GM19023 (cell line): ENCODE data around the gene PPP2R2D.

Source experiments
- ATAC-seq: cut with Tn5 transposase; IDR thresholded peaks from one replicate; pipeline ENCODE4 v1.9.1; 2021; ENCODE audit warnings: mild to moderate bottlenecking, moderate library complexity; ENCODE audit not compliant: unreplicated experiment

Gene PPP2R2D

DNA sequence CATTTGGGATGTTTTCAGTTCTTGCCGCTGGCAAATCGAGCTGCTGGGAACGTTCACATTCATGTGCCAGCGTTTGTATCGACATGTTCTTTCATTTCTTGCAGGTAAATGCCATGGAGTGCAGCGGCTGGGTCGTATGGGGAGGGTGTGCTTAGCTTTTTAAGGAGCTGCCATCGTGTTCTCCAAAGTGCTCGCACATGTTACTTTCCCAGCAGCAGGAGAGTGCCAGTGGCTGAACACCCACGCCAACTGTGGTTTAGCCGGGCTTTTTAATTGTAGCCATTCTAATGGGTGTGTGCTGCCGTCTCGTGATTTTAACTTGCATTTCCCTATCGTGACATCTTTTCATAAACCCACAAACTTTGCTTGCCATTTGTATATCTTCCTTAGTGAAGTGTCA is 92.5 kb downstream of the PPP2R2D start:
- no peak for ATAC-seq

DNA sequence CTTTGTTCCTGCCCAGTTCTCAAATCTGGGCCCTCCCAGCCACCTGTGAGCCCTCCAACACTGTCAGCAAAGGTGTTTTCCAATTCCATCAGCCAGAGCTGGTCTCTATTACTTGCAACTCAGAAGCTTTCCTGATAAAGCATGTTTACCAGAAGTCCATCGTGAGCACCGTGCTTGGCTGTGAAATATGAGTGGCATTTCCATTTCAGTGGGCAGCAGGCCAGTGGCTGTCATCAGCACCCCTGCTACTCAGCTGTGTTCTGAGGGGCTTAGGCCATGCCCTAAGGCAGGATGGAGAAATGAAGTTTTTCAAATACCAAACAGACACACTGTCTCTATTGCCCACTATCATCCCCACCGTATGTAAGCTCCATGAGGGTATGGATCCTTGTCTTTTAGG is 93.6 kb downstream of the PPP2R2D start:
- no peak for ATAC-seq

DNA sequence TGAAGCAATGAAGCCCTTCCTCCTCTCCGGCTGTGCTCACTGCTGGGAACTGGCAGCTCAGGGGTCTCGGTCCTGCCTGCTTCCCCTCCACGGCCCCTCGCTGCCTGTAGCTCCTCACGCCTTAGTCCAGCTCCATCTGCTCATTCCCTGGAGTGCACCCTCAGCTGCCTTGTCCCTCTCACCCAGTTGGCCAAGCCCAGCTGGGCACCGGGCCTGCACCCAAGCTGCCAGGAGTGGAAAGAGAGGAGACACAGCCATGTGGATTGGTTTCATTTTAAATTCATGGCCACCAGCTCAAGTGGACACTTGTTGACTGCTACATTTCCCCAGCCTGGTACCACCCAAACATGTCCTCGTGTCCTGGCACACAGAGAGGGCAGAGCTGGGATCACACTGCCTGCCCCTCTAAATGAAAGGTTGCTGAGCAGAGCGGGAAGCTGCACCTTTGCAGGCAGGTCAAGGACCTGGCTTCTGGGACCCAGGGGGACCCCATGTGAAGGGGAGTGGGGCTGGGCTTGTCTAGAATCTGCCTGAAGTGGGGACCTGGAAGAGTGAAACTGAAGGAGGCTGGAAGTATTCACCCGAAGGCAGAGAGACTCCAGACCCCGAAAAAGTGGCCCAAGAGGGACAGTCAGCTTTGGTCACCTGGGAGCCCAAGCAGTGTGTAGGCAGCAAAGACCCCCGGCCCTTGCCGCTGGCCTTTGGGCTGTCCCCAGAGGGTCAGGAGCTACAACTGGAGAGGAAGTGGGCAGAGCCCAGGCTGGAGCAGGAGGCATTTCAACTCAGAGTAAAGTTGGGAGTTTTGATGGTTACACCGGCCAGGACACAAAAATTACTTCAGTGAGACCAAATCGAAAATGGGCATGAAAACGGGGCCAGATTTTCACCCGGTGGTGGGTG is 95.9 kb downstream of the PPP2R2D start:
- ATAC-seq, result no peak

DNA sequence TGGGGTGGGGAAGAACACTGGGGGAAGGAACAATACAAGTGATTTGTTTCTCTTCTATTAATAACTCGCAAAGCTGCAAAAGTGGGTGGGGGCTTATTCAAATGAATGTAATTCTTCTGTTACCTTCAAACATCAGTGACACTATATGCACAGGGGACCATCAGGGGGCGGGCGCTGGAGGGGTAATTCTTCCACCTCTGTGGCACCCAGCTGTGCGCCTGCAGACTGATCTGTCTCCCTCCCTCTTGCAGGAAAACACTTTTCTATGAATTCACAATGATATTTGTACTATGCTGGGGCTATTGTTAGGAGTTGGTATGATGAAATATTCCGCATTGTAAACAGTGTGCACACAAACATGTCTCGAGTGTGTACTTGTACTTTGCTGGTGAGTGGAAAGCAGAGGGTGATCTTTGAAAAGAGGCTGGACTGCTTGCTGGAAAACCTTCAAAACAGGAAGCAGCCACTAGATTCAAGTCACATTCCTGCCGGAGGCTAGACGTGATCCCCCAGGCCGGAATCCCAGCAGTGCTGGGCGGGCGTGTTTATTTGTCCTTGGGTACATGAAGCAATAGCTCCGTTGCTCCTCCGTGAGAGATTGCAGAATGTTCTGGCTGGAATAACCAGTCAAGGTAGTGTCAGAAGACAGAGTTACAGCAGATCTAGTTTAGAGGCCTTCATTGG is 96.7 kb downstream of the PPP2R2D start:
- no peak for ATAC-seq

DNA sequence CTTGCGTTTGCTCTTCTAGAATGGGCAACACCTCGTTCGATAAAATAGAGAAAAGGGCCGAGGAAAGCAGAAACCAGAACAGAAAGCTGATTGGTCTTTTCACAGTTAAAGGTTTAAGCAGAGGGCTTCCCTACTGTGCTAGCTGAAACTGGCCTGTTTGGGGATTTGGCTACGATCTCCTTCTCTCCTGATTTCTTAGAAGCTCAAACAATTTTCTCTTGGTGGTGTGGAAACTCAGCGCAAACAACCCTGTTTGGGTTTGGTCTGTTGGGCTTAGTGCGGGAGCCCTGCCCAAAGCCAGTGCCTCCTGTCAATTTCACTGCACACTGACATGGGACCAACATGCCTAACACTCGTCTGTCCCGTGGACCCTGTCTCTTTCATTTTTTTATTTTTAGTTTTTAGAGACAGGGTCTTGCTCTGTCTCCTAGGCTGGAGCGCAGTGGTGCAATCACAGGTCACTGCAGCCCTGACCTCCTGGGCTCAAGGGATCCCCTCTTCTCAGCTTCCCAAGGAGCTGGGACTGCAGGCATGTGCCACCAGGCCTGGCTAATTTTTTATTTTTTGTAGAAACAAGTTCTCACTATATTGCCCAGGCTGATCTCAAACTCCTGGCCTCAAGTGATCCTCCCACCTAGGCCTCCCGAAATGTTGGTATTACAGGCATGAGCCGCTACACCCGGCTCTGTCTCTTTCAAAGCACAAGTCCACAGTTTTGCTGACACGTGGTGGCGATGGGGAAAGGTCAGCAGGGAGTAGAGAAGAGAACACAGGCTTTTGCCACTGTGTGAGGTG is 97.4 kb downstream of the PPP2R2D start:
- ATAC-seq, result no peak

DNA sequence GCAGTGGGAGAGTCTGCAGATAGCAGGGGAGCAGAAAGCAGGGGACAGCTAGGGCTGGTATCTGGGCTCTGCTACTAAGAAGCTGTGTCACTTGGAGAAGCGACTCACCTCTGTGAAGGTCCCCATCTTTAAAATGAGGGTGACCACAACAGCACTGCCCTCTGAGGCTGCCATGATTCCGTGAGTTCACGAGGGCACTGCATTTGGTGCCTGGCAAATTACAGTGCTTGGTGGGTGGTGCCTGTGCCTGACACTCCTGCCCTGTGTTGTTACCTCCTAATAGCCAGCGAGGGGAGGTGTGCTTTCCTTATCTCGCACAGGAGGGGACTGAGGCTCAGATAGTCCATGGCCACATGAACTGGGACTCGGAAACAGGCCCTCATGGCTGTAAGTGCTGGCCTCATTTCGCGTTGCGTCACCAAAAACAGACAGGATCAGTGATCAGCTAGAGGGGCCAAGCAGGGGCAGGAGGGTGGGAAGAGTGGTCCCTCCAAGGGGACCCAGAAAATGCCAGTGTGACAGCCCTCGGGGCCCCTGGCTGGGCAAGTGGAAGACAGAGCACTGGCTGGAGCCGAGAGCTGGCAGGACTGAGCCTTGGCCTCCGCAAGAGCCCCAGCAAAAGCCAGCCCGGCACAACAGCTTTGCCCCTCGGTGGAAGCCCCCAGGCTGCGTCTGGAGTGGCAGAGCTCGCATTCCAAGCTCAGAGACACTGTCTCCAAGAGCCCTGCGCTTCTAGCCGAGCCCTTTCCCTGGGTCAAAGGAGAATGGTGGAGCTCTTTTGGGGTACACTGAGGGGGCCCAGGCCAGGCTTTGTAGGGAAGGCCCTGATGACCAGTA is 98.3 kb downstream of the PPP2R2D start:
- no peak for ATAC-seq

DNA sequence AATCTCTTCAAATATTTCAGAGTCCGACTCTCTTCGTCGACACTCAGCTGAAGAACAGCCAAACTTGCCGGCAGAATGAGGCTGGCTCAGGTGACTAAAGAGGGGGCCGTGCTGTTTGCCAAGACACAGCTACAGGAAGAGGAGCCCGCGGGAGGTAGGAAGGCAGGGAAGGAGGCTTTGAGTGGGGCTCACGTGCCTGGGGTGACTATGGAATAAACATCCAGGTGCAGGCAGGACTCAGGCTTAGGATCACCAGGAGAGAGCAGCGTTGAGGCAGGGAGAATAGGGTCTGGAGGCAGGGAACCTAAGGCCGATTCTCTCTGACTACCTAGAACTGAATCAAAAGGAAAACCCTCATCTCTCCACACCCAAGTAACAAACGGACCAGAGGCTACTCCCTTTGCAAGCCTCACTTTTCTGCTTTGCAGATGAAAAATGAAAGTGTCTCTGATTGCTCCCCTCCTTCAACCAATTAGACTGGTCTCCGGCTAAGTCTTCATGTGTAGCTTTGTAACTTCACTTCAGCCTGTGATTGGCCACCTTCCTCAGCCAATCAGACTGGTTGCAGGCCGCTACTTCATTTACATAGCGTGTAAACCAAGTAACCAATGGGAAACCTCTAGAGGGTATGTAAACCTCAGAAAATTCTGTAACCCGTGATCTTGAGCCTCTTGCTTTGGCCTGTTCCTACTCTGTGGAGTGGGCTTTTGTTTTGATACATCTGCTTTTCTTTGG is 100.6 kb downstream of the PPP2R2D start:
- no peak for ATAC-seq

DNA sequence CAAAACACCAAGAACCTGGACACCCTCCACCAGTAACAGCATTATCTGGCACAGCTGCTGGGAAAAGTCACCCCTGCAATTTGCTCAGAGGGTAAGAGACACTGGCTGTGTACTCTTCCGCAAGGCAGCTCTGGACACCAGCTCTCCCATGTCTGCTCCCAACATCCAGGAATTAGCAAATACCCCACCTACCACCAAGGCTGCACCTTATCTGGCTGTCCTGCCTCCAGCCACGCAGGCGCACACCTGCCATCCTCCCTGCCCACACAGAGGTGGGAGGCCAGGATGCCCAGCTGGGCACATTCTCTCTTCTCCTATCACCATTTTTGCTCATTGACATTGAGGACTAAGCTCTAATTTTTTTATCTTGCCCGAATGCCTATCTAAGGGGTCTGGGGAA is 101.2 kb downstream of the PPP2R2D start:
- no peak for ATAC-seq

DNA sequence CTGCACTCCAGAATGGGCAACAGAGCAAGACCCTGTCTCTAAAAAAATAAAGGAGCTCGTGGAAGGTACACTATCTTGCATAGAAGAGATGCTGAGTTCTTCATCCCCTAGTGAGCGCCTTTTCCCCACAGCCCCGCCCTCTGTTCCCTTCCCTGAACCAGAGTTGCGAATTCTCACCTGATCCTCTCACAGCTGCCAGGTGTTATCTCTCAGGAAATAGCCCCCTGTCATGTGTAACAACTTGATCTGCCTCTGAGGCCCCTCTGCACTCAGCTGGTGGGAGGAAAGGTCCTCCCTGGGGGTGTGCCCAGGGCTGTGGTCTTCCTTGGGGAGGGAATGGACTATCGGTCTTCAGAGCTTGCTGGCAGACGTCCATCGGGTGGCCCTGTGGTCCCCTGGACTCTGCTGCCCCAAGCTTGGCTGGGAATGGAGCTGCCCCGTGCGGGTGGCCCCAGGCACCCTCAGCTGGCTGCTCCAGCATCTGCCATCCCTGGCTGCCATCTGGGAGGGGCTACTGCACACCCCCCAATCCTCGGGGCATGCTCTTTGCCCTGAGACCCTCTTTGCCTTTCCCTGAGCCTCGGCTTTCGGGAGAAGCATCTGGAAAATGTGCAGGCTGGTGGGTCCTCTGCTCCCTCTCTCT is 102.6 kb downstream of the PPP2R2D start:
- no peak for ATAC-seq

DNA sequence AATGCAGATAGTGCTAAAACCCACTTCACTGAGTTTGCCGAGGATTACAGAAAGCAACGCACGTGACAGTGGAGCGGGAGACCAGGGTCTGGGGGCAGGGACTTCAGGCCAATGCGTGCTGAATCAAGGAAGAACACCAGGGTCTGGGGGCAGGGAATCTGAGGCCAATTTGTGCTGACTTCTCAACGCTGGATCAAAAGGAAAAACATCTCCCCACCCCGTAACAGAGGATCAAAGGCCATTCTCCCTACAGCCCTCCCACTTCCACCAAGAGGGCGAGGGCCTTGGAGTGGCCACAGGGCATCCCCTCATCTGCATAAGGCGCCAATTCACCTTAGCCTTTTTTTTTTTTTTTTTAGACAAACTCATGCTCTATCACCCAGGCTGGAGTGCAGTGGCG is 103.2 kb downstream of the PPP2R2D start:
- ATAC-seq, result no peak

DNA sequence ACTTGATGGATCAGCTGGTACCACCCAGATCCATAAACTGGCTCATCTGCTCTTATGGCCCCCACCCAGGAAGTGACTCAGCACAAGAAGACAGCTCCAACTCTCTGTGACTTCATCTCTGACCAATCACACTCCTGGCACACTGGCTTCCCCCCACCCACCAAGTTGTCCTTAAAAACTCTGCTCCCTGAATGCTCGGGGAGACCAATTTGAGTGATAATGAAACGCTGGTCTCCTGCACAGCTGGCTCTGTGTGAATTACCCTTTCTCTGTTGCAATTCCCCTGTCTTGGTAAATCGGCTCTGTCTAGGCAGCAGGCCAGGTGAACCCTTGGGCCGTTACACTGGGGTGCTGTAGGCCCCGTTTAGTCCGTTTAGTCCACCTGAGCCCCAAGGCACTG is 104.3 kb downstream of the PPP2R2D start:
- ATAC-seq, result no peak

DNA sequence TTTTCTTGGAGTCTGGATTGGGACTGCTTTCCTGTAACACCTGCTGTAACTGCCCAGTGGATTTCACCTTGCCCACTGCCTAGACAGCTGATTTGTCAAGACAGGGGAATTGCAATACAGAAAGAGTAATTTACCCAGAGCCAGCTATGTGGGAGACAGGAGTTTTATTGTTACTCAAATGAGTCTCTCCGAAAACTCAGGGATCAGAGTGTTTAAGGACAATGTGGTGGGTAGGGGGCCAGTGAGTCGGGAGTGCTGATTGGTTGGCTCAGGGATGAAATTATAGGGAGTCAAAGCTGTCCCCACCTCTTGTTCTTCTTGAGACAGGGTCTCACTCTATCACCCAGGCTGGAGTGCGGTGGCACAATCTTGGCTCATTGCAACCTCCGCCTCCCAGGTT is 106.2 kb downstream of the PPP2R2D start:
- ATAC-seq, result no peak

DNA sequence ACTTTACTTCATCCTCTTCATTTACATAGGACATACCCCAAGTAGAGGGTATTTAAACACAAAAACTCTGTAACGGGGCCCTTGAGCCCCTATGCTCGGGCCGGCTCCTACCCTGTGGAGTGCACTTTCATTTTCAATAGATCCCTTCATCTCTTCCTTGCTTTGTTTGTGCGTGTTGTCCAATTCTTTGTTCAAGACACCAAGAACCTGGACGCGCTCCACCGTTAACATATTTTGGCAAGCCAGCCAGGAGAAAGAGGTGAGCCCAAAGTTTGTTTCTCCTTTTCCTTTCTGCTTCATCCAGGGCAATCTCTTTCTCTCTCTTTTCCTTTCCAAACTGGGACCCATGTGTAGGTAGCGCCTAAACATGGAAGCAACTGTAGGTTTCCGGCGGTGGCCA is 106.9 kb downstream of the PPP2R2D start:
- ATAC-seq, result no peak
